Stimulated activated CD4-positive, alpha-beta T cell treated with anti-CD3 and anti-CD28 coated beads, Interleukin-1b, Interleukin-23, amount 100 ng/mL, for 4 hours (primary cell): ENCODE results near the gene WDR91.

Experiments
- DNase-seq, 2 donors: peaks; one replicate each; pipeline ENCODE4 v3.0.0-alpha.2; 2020; ENCODE audit warnings: low read depth in 2 of 2

Gene WDR91

GRCh38 chr7:135160858-135161653, 50.3 kb downstream of the WDR91 start:
- no peak for DNase-seq

GRCh38 chr7:135160098-135160857, 51.0 kb downstream of the WDR91 start:
- DNase-seq = no peak

GRCh38 chr7:135159359-135160085, 51.8 kb downstream of the WDR91 start:
- no peak for DNase-seq

GRCh38 chr7:135158874-135159273, 52.5 kb downstream of the WDR91 start:
- no peak for DNase-seq

GRCh38 chr7:135158141-135158655, 53.1 kb downstream of the WDR91 start:
- DNase-seq = no peak

GRCh38 chr7:135156290-135156689, 55.0 kb downstream of the WDR91 start:
- DNase-seq = no peak

- no peak for DNase-seq
These were observed 56.6 kb downstream of the WDR91 start for GRCh38 chr7:135154734-135155133.

- DNase-seq = no peak
These were observed 58.9 kb downstream of the WDR91 start for GRCh38 chr7:135152442-135152841.

GRCh38 chr7:135151533-135151932, 59.8 kb downstream of the WDR91 start:
- DNase-seq = no peak

- no peak for DNase-seq
These were observed 60.2 kb downstream of the WDR91 start for GRCh38 chr7:135151132-135151531.

- no peak for DNase-seq
These were observed 61.1 kb downstream of the WDR91 start for GRCh38 chr7:135150072-135150782.

- DNase-seq = peak in 1 of 2 donors; percentile 51
These were observed 63.2 kb downstream of the WDR91 start, which contains the start of gene TMEM140 for GRCh38 chr7:135147899-135148721. Gene TMEM140, plus strand, starts transcription at chr7:135148072. Its CDS starts 16,370 bp downstream, at chr7:135164442.

GRCh38 chr7:135147341-135147898, 63.9 kb downstream of the WDR91 start:
- DNase-seq = no peak

- no peak for DNase-seq
These were observed 67.2 kb downstream of the WDR91 start for GRCh38 chr7:135143885-135144668.
